ENCODE measurements around the gene SERTAD1. TPM values are rescaled to one million over a fixed set of nuclear protein-coding genes. Genes with fewer than 3 reads are reported as not detected.

Gene SERTAD1
- total RNA-seq, 1 experiment from 2014 or later: 4.4 TPM

GRCh38 chr19:40420766-40421765, 4.7 kb downstream of the SERTAD1 start:
- H3K36me3 ChIP-seq: no peaks in the 10 kb centered on the region
- peak; percentile 96 for DNase-seq
- no peaks in the 10 kb centered on the region for H3K9me3 ChIP-seq (replicated peaks)
- peaks cover 14% of the 10 kb centered on the region; the same call in 1 of the 2 replicates for H3K4me1 ChIP-seq
- H3K27ac ChIP-seq: peak overlapping the region; percentile 83
- peak overlapping the region; percentile 60 for H3K4me3 ChIP-seq
- H3K27me3 ChIP-seq: no peaks in the 10 kb centered on the region

- no peak for DNase-seq
- Histone ChIP-seq H3K27ac (peak overlapping the region; percentile 83; the same call in 1 of the 2 replicates), H3K27me3 (no peaks in the 10 kb centered on the region), H3K4me1 (peaks cover 14% of the 10 kb centered on the region; the same call in 1 of the 2 replicates), H3K36me3 (no peaks in the 10 kb centered on the region), H3K4me3 (peak overlapping the region; percentile 60), H3K9me3 (replicated peaks) (no peaks in the 10 kb centered on the region)
Observed at GRCh38 chr19:40420451-40420765, 5.4 kb downstream of the SERTAD1 start.

- no peaks in the 10 kb centered on the region for H3K36me3 ChIP-seq
- peaks cover 14% of the 10 kb centered on the region; the same call in 1 of the 2 replicates for H3K4me1 ChIP-seq
- H3K9me3 ChIP-seq (replicated peaks): no peaks in the 10 kb centered on the region
- no peak overlapping the region for H3K27ac ChIP-seq
- DNase-seq: no peak
- no peak overlapping the region for H3K4me3 ChIP-seq
- no peaks in the 10 kb centered on the region for H3K27me3 ChIP-seq
Observed at GRCh38 chr19:40419780-40420179, 6.0 kb downstream of the SERTAD1 start.

GRCh38 chr19:40419066-40419612, 6.7 kb downstream of the SERTAD1 start:
- H3K27me3 ChIP-seq: no peaks in the 10 kb centered on the region
- peaks cover 14% of the 10 kb centered on the region; the same call in 1 of the 2 replicates for H3K4me1 ChIP-seq
- no peak overlapping the region for H3K27ac ChIP-seq
- H3K36me3 ChIP-seq: no peaks in the 10 kb centered on the region
- H3K4me3 ChIP-seq: no peak overlapping the region
- H3K9me3 ChIP-seq (replicated peaks): no peaks in the 10 kb centered on the region
- no peak for DNase-seq

GRCh38 chr19:40418040-40418439, 7.8 kb downstream of the SERTAD1 start:
- no peak overlapping the region for H3K4me3 ChIP-seq
- no peak overlapping the region for H3K27ac ChIP-seq
- peaks cover 18% of the 10 kb centered on the region; the same call in 1 of the 2 replicates for H3K4me1 ChIP-seq
- H3K9me3 ChIP-seq (replicated peaks): no peaks in the 10 kb centered on the region
- no peaks in the 10 kb centered on the region for H3K27me3 ChIP-seq
- DNase-seq: no peak
- no peaks in the 10 kb centered on the region for H3K36me3 ChIP-seq

- Histone ChIP-seq H3K9me3 (replicated peaks) (no peaks in the 10 kb centered on the region), H3K27ac (peak overlapping the region; percentile 72), H3K36me3 (no peaks in the 10 kb centered on the region), H3K4me1 (peaks cover 18% of the 10 kb centered on the region; the same call in 1 of the 2 replicates), H3K4me3 (peak overlapping the region; percentile 35), H3K27me3 (no peaks in the 10 kb centered on the region)
- peak; percentile 73 to 84 for DNase-seq
Observed at GRCh38 chr19:40417643-40417981, 8.2 kb downstream of the SERTAD1 start.

- H3K36me3 ChIP-seq: no peaks in the 10 kb centered on the region
- peak overlapping the region; percentile 35 for H3K4me3 ChIP-seq
- H3K27ac ChIP-seq: peak overlapping the region; percentile 72
- no peaks in the 10 kb centered on the region for H3K9me3 ChIP-seq (replicated peaks)
- H3K4me1 ChIP-seq: peaks cover 18% of the 10 kb centered on the region; the same call in 1 of the 2 replicates
- H3K27me3 ChIP-seq: no peaks in the 10 kb centered on the region
- DNase-seq: peak; percentile 85 to 88
Observed at GRCh38 chr19:40416918-40417642, 8.7 kb downstream of the SERTAD1 start.

- Histone ChIP-seq H3K4me3 (no peak overlapping the region), H3K36me3 (no peaks in the 10 kb centered on the region), H3K4me1 (peaks cover 18% of the 10 kb centered on the region; the same call in 1 of the 2 replicates), H3K9me3 (replicated peaks) (no peaks in the 10 kb centered on the region), H3K27me3 (peaks cover 6% of the 10 kb centered on the region), H3K27ac (no peak overlapping the region)
- no peak for DNase-seq
Observed at GRCh38 chr19:40415768-40416167, 10.0 kb downstream of the SERTAD1 start.

- H3K4me3 ChIP-seq: no peak overlapping the region
- H3K9me3 ChIP-seq (replicated peaks): no peaks in the 10 kb centered on the region
- no peak overlapping the region for H3K27ac ChIP-seq
- DNase-seq: no peak
- no peaks in the 10 kb centered on the region for H3K36me3 ChIP-seq
- H3K27me3 ChIP-seq: peaks cover 10% of the 10 kb centered on the region
- peaks cover 18% of the 10 kb centered on the region; the same call in 1 of the 2 replicates for H3K4me1 ChIP-seq
Observed at GRCh38 chr19:40414542-40415535, 11.0 kb downstream of the SERTAD1 start.

GRCh38 chr19:40413291-40413845, 12.4 kb downstream of the SERTAD1 start, which contains the start of gene PRX:
PRX (minus strand) TSS chr19:40413378; CDS start chr19:40407932, 5,446 bp downstream.
- Histone ChIP-seq H3K36me3 (no peaks in the 10 kb centered on the region), H3K9me3 (replicated peaks) (no peaks in the 10 kb centered on the region), H3K27ac (no peak within 1 kb of the TSS)

GRCh38 chr19:40412866-40413265, 12.9 kb downstream of the SERTAD1 start:
- Histone ChIP-seq H3K4me1 (peaks cover 21% of the 10 kb centered on the region; the same call in 1 of the 2 replicates), H3K4me3 (no peak overlapping the region), H3K27me3 (peaks cover 10% of the 10 kb centered on the region)

More at GRCh38 chr19:40413291-40413845, 12.4 kb downstream of the SERTAD1 start, which contains the start of gene PRX:
- H3K27me3 ChIP-seq: peaks cover 10% of the 10 kb centered on the region
- no peak within 1 kb of the TSS; the same call in 1 of the 2 replicates for H3K4me3 ChIP-seq
- H3K4me1 ChIP-seq: peaks cover 18% of the 10 kb centered on the region; the same call in 1 of the 2 replicates
- DNase-seq: peak; percentile 79 to 84

GRCh38 chr19:40411958-40412499, 13.8 kb downstream of the SERTAD1 start:
- H3K27ac ChIP-seq: no peak overlapping the region

More at GRCh38 chr19:40412866-40413265, 12.9 kb downstream of the SERTAD1 start:
- Histone ChIP-seq H3K27ac (no peak overlapping the region), H3K36me3 (no peaks in the 10 kb centered on the region), H3K9me3 (replicated peaks) (no peaks in the 10 kb centered on the region)
- DNase-seq: no peak

More at GRCh38 chr19:40411958-40412499, 13.8 kb downstream of the SERTAD1 start:
- peaks cover 10% of the 10 kb centered on the region for H3K27me3 ChIP-seq
- H3K36me3 ChIP-seq: no peaks in the 10 kb centered on the region
- DNase-seq: no peak
- no peaks in the 10 kb centered on the region for H3K9me3 ChIP-seq (replicated peaks)
- peaks cover 15% of the 10 kb centered on the region; the same call in 1 of the 2 replicates for H3K4me1 ChIP-seq
- H3K4me3 ChIP-seq: no peak overlapping the region
